GM23338 (cell line): ENCODE data around the gene WIPI1. TPM values are rescaled to one million over a fixed set of nuclear protein-coding genes. Genes with fewer than 3 reads are reported as not detected.
"Not testable (repeated sequence)": the region's sequence is repeated elsewhere in the genome, so short reads cannot be mapped to it uniquely, and the experiment has no call there.

ENCODE experiments used
- ATAC-seq: fragments of 200-7000 bp; cut with Tn5 transposase; 3 replicates; pipeline ENCODE4 v1.9.1; 2020
- DNase-seq: peaks from one replicate; pipeline ENCODE4 v3.0.0-alpha.2; 2015; ENCODE audit warnings: low spot score
- H2AFZ ChIP-seq: fragments of 200-600 bp; sonication (generic); 2 replicates; pipeline ENCODE4 v1.8.0; 2016; ENCODE audit warnings: antibody characterized with exemption, mild to moderate bottlenecking, moderate library complexity
- H3F3A ChIP-seq: fragments of 200-600 bp; sonication (generic); replicated peaks from 2 replicates; pipeline ENCODE4 v1.8.0; 2017; ENCODE audit warnings: antibody characterized with exemption, mixed run types, low read depth
- H3K27ac ChIP-seq: fragments of 200-600 bp; sonication (generic); 2 replicates; pipeline ENCODE4 v1.6.1; 2016; ENCODE audit warnings: low read depth
- H3K27me3 ChIP-seq: fragments of 200-600 bp; sonication (generic); 2 replicates; pipeline ENCODE4 v1.8.0; 2016; ENCODE audit warnings: mild to moderate bottlenecking, mixed run types, moderate library complexity; ENCODE audit not compliant: insufficient read depth
- H3K36me3 ChIP-seq: fragments of 200-600 bp; sonication (generic); 2 replicates; pipeline ENCODE4 v1.8.0; 2016; ENCODE audit warnings: mild to moderate bottlenecking; ENCODE audit not compliant: insufficient read depth
- H3K4me1 ChIP-seq: fragments of 200-600 bp; sonication (generic); 2 replicates; pipeline ENCODE4 v1.8.0; 2016; ENCODE audit warnings: mild to moderate bottlenecking, moderate library complexity; ENCODE audit not compliant: insufficient read depth
- H3K4me2 ChIP-seq: fragments of 200-600 bp; sonication (generic); 2 replicates; pipeline ENCODE4 v1.7.1; 2017; ENCODE audit warnings: mixed run types
- H3K4me3 ChIP-seq: fragments of 200-600 bp; sonication (generic); 2 replicates; pipeline ENCODE4 v1.6.1; 2016; ENCODE audit warnings: mixed run types
- H3K79me2 ChIP-seq: fragments of 200-600 bp; sonication (generic); replicated peaks from 2 replicates; pipeline ENCODE4 v1.8.0; 2017; ENCODE audit warnings: mild to moderate bottlenecking; ENCODE audit not compliant: insufficient read depth
- H3K9me2 ChIP-seq: fragments of 200-600 bp; sonication (generic); 2 replicates; pipeline ENCODE4 v1.8.0; 2017; ENCODE audit not compliant: insufficient read depth
- H4K20me1 ChIP-seq: fragments of 200-600 bp; sonication (generic); replicated peaks from 2 replicates; pipeline ENCODE4 v1.8.0; 2017; ENCODE audit warnings: mild to moderate bottlenecking; ENCODE audit not compliant: insufficient read depth
- H3K27ac Mint-ChIP-seq: 2 replicates; pipeline ENCODE4 v1.8.0; 2020; ENCODE audit warnings: inconsistent platforms, mild to moderate bottlenecking, moderate library complexity, mixed read lengths
- H3K27me3 Mint-ChIP-seq: 3 replicates; pipeline ENCODE4 v1.8.0; 2022; ENCODE audit warnings: low read depth, mild to moderate bottlenecking, moderate library complexity, mixed read lengths, inconsistent platforms; ENCODE audit not compliant: insufficient read depth, poor library complexity
- H3K36me3 Mint-ChIP-seq: 3 replicates; pipeline ENCODE4 v1.8.0; 2021; ENCODE audit warnings: low read depth, mild to moderate bottlenecking, inconsistent platforms, moderate library complexity, mixed read lengths
- H3K4me1 Mint-ChIP-seq: 3 replicates; pipeline ENCODE4 v1.8.0; 2020; ENCODE audit warnings: mild to moderate bottlenecking, inconsistent platforms, mixed read lengths
- H3K4me3 Mint-ChIP-seq: 3 replicates; pipeline ENCODE4 v1.8.0; 2021; ENCODE audit warnings: moderate library complexity, mild to moderate bottlenecking, inconsistent platforms, mixed read lengths
- H3K9me3 Mint-ChIP-seq: 3 replicates; pipeline ENCODE4 v1.8.0; 2020; ENCODE audit warnings: moderate library complexity, mild to moderate bottlenecking, inconsistent platforms, mixed read lengths
- CREB1 ChIP-seq: fragments of 250-450 bp; sonication (Bioruptor Pico); IDR thresholded peaks from 2 replicates; pipeline ENCODE4 v1.5.0; 2020; ENCODE audit warnings: low read depth, mild to moderate bottlenecking, moderate library complexity
- ETS1 ChIP-seq: IDR thresholded peaks from 2 replicates; pipeline ENCODE4 v1.6.1; 2016; ENCODE audit warnings: antibody characterized with exemption
- EZH2phosphoT487 ChIP-seq: fragments of 200-600 bp; sonication (generic); IDR thresholded peaks from one replicate; pipeline ENCODE4 v1.8.1; 2018; ENCODE audit warnings: antibody characterized with exemption; ENCODE audit not compliant: unreplicated experiment
- JUNB ChIP-seq: IDR thresholded peaks from one replicate; pipeline ENCODE4 v1.6.1; 2016; ENCODE audit warnings: antibody characterized with exemption; ENCODE audit not compliant: unreplicated experiment
- ZNF331 ChIP-seq: fragments of 250-450 bp; sonication (Bioruptor Pico); IDR thresholded peaks from 2 replicates; pipeline ENCODE4 v1.5.0; 2020; ENCODE audit warnings: low read depth, mild to moderate bottlenecking, moderate library complexity
- ZNF462 ChIP-seq: fragments of 250-450 bp; sonication (Bioruptor Pico); IDR thresholded peaks from 2 replicates; pipeline ENCODE4 v1.5.0; 2020; ENCODE audit warnings: mild to moderate bottlenecking, moderate library complexity
- polyA plus RNA-seq: library from polyadenylated mRNA; unstranded; fragments of >200 nt; fragmentation: Nextera tagmentation; extraction: Ambion mirVana; gene quantifications from 2 replicates; pipeline ENCODE4 v1.2.1, GENCODE V29; 2016
- total RNA-seq: library from RNA; depleted of rRNA; stranded (reverse); fragments of >200 nt; shearing (Covaris generic); gene quantifications from 2 replicates; pipeline ENCODE4 v1.2.3, GENCODE V29; 2014

Gene WIPI1
- total and polyA plus RNA-seq, 2 experiments from 2014 or later, result 24.1 to 29.3 TPM

- TF ChIP-seq ETS1 (no peak), ZNF462 (CRISPR knock-in tag) (no peak), CREB1 (CRISPR knock-in tag) (no peak), JUNB (no peak), ZNF331 (no peak), EZH2phosphoT487 (no peak)
These were observed 37.8 kb upstream of the WIPI1 start (continued) for GRCh38 chr17:68495081-68495480.

- not testable (repeated sequence) for H4K20me1 ChIP-seq, H2AFZ ChIP-seq, ATAC-seq, DNase-seq, H3K9me3 Mint-ChIP-seq, H3K4me3 Mint-ChIP-seq, H3K36me3 ChIP-seq, H3K4me1 Mint-ChIP-seq, H3K4me3 ChIP-seq, H3K4me1 ChIP-seq, H3F3A ChIP-seq, H3K9me2 ChIP-seq, H3K79me2 ChIP-seq, H3K36me3 Mint-ChIP-seq, H3K4me2 ChIP-seq, H3K27ac Mint-ChIP-seq, H3K27ac ChIP-seq, H3K27me3 ChIP-seq
- peaks cover 12% of the 10 kb centered on the region for H3K27me3 Mint-ChIP-seq
These were observed 35.2 kb upstream of the WIPI1 start for GRCh38 chr17:68492394-68493054.
